ENCODE data around the gene WIPF3. TPM values are rescaled to one million over a fixed set of nuclear protein-coding genes. Genes with fewer than 3 reads are reported as not detected.

The WIPF3 gene
- total RNA-seq, 1 donor from 2014 or later: 0.65 TPM

- Mint-ChIP-seq H3K27ac (ENCODE audit: unreplicated experiment) (no peak overlapping the region), H3K9me3 (ENCODE audit: low read depth) (no peaks in the 10 kb centered on the region), H3K27me3 (ENCODE audit: low read depth) (peaks cover 27% of the 10 kb centered on the region), H3K4me1 (ENCODE audit: low read depth) (no peaks in the 10 kb centered on the region), H3K4me3 (ENCODE audit: unreplicated experiment) (no peak overlapping the region), H3K36me3 (ENCODE audit: low read depth) (peaks cover 2% of the 10 kb centered on the region)
- TF ChIP-seq CTCF (IDR thresholded peaks at IDR 0.05): no peak
- no peak for DNase-seq (ENCODE audit: low spot score)
These were observed 35.8 kb downstream of the WIPF3 start for GRCh38 chr7:29841926-29842701.

DNA sequence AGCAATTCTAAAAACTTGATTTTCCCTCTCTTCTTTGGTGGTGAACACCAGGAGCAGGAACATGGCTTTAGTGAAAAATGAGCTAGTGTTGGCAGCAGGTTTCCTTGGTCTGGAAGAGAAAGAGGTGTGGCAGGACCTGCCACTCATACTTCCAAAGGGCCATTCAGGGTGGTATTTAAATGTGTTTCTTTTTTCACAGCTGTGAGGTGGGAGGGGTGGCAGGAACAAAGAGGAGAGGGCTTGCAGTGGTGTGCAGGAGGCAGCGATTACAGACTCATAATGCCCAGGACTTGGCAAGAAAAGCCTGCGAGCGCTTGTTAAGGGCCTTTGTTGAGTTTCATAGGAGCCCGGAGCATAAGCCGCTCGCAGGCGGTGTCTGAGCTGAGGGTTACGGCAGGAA is 36.8 kb downstream of the WIPF3 start:
- no peaks in the 10 kb centered on the region for H3K9me3 Mint-ChIP-seq (ENCODE audit: low read depth)
- H3K4me3 Mint-ChIP-seq (ENCODE audit: unreplicated experiment): no peak overlapping the region
- peaks cover 31% of the 10 kb centered on the region for H3K27me3 Mint-ChIP-seq (ENCODE audit: low read depth)
- no peak for TF ChIP-seq CTCF (IDR thresholded peaks at IDR 0.05)
- H3K27ac Mint-ChIP-seq (ENCODE audit: unreplicated experiment): no peak overlapping the region
- peaks cover 2% of the 10 kb centered on the region for H3K36me3 Mint-ChIP-seq (ENCODE audit: low read depth)
- no peak for DNase-seq (ENCODE audit: low spot score)
- no peaks in the 10 kb centered on the region for H3K4me1 Mint-ChIP-seq (ENCODE audit: low read depth)

DNA sequence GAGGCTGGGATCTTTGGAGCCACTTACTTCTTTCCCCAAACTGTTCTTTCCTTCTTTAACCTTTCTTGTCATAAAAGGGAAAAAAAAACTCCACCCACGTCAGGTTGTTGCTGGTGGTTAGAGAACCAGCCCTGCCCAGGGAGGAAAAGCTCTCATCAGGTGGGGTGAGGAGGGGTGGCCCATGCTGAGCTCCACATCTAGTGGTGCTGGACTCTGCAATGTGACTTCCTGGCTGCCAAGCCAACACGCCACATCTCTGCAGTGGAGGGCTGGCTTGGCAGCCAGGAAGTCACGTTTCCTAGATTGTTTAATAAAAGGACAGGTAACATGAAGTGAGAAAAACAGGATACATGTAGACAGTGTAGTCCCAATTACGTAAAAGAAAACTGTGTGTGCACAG is 37.4 kb downstream of the WIPF3 start:
- Mint-ChIP-seq H3K4me1 (ENCODE audit: low read depth) (no peaks in the 10 kb centered on the region), H3K27me3 (ENCODE audit: low read depth) (peaks cover 31% of the 10 kb centered on the region), H3K36me3 (ENCODE audit: low read depth) (peaks cover 2% of the 10 kb centered on the region), H3K27ac (ENCODE audit: unreplicated experiment) (no peak overlapping the region), H3K4me3 (ENCODE audit: unreplicated experiment) (no peak overlapping the region), H3K9me3 (ENCODE audit: low read depth) (no peaks in the 10 kb centered on the region)
- no peak for TF ChIP-seq CTCF (IDR thresholded peaks at IDR 0.05)
- DNase-seq (ENCODE audit: low spot score): no peak

GRCh38 chr7:29844559-29844958 is 38.3 kb downstream of the WIPF3 start:
- Mint-ChIP-seq H3K9me3 (ENCODE audit: low read depth) (no peaks in the 10 kb centered on the region), H3K4me1 (ENCODE audit: low read depth) (no peaks in the 10 kb centered on the region), H3K36me3 (ENCODE audit: low read depth) (no peaks in the 10 kb centered on the region), H3K27me3 (ENCODE audit: low read depth) (peaks cover 31% of the 10 kb centered on the region), H3K27ac (ENCODE audit: unreplicated experiment) (no peak overlapping the region), H3K4me3 (ENCODE audit: unreplicated experiment) (no peak overlapping the region)
- no peak for DNase-seq (ENCODE audit: low spot score)
- TF ChIP-seq CTCF (IDR thresholded peaks at IDR 0.05): no peak

- Mint-ChIP-seq H3K27ac (ENCODE audit: unreplicated experiment) (no peak overlapping the region), H3K27me3 (ENCODE audit: low read depth) (peaks cover 34% of the 10 kb centered on the region), H3K9me3 (ENCODE audit: low read depth) (no peaks in the 10 kb centered on the region), H3K36me3 (ENCODE audit: low read depth) (no peaks in the 10 kb centered on the region), H3K4me1 (ENCODE audit: low read depth) (no peaks in the 10 kb centered on the region), H3K4me3 (ENCODE audit: unreplicated experiment) (no peak overlapping the region)
- no peak for TF ChIP-seq CTCF (IDR thresholded peaks at IDR 0.05)
- no peak for DNase-seq (ENCODE audit: low spot score)
These were observed 41.2 kb downstream of the WIPF3 start for GRCh38 chr7:29847496-29847895.
